Measurements from ENCODE around the gene HDGFL2. TPM values are rescaled to one million over a fixed set of nuclear protein-coding genes. Genes with fewer than 3 reads are reported as not detected.

Gene HDGFL2
- total and polyA plus RNA-seq, 12 donors: 20.5 to 40.9 (median 28.0) TPM

DNA sequence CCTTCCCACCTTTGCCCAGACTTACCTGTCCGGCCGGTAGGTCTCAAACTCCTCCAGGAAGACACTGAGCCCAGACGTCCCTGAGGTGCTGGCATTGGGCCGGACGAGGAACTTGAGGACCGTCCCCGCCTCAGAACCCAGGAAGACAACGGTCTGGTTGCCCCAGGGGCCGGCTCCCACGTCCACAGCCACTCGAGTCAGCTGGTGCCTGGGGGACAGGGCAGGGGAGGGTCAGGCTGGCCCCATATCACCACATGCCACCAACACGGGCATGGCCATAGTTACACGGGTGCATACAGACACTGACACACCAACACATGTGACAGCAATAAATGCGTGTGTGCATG, 76.1 kb downstream of the HDGFL2 start:
- 74 to 83% methylated on average over 14 of the region's 14 CpGs for WGBS, 2 donors
- no peak overlapping the region for H3K27ac ChIP-seq
- intact Hi-C loops (cut with DNase I): no loop called here
- H3K27me3 ChIP-seq: no peaks in the 10 kb centered on the region
- H3K9me3 ChIP-seq: no peaks in the 10 kb centered on the region
- ATAC-seq (no peak), DNase-seq (no peak)
- peaks cover 0 to 9% (median 0%) of the 10 kb centered on the region in 9 donors for H3K4me1 ChIP-seq
- H3K36me3 ChIP-seq: peaks cover 0 to 72% (median 0%) of the 10 kb centered on the region in 9 donors
- no peak overlapping the region for H3K4me3 ChIP-seq
- TF ChIP-seq, protein P1, sequence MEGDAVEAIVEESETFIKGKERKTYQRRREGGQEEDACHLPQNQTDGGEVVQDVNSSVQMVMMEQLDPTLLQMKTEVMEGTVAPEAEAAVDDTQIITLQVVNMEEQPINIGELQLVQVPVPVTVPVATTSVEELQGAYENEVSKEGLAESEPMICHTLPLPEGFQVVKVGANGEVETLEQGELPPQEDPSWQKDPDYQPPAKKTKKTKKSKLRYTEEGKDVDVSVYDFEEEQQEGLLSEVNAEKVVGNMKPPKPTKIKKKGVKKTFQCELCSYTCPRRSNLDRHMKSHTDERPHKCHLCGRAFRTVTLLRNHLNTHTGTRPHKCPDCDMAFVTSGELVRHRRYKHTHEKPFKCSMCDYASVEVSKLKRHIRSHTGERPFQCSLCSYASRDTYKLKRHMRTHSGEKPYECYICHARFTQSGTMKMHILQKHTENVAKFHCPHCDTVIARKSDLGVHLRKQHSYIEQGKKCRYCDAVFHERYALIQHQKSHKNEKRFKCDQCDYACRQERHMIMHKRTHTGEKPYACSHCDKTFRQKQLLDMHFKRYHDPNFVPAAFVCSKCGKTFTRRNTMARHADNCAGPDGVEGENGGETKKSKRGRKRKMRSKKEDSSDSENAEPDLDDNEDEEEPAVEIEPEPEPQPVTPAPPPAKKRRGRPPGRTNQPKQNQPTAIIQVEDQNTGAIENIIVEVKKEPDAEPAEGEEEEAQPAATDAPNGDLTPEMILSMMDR (IDR thresholded peaks at IDR 0.05): no peak

DNA sequence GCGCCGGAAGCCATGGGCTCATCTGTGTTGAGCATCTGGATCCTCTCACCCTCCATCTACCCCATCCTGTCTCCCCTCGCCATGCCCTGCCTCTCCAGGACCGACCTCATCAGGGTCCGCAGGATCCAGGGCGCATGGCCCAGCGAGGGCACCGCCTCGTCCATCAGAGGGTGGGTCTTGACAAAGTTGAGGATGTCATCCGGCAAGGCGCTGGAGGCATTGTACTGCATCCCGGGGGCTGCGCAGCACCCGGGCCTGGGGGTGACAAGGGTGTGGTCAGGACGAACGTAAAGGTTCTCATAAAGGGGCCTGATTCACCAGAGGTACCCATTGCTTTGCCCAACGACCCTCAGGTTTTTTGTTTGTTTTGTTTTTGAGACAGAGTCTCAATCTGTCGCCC, 77.9 kb downstream of the HDGFL2 start:
- Histone ChIP-seq H3K9me3 (no peaks in the 10 kb centered on the region), H3K4me1 (peaks cover 0 to 9% (median 0%) of the 10 kb centered on the region in 9 donors), H3K36me3 (peaks cover 0 to 85% (median 0%) of the 10 kb centered on the region in 9 donors), H3K4me3 (no peak overlapping the region), H3K27me3 (no peaks in the 10 kb centered on the region), H3K27ac (no peak overlapping the region)
- intact Hi-C loops (cut with DNase I): loop anchor here in 1 of 10 donors (5.0 kb wide), 1 partner anchor 602 kb away; no protein-coding TSS in a partner anchor
- WGBS, 2 donors: 91 to 96% methylated on average over 18 of the region's 18 CpGs
- no peak for DNase-seq
- ATAC-seq: no peak
- TF ChIP-seq, protein P1 (IDR thresholded peaks at IDR 0.05): no peak

DNA sequence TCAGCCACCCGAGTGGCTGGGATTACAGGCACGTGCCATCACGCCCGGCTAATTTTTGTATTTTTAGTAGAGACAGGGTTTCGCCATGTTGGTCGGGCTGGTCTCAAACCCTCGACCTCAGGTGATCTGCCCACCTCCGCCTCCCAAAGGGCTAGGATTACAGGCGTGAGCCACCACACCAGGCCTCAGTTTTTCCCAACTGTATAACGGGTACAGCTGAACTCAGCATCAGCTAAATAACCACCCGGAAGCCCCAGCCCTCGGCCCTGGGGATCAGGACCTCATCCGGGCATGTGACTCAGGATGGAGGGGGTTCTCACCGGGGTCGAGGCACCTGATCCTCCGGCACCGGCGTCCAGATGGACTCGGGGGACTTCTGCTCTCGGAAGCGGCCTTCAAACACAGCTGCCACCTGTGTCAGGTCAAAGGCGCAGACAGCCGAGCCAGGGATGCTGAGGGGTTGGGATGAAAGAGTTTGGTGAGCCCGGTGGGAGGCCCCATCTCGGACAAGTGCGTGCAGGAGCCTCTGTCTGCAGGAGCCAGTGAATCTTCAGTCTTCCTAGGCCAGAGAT, 78.5 kb downstream of the HDGFL2 start:
- H3K36me3 ChIP-seq: peaks cover 0 to 86% (median 0%) of the 10 kb centered on the region in 9 donors
- intact Hi-C loops (cut with DNase I): loop anchor here in 1 of 10 donors (5.0 kb wide), 1 partner anchor 602 kb away; no protein-coding TSS in a partner anchor
- no peak overlapping the region for H3K4me3 ChIP-seq
- peaks cover 0 to 9% (median 0%) of the 10 kb centered on the region in 9 donors for H3K4me1 ChIP-seq
- H3K27ac ChIP-seq: no peak overlapping the region
- ATAC-seq (no peak), DNase-seq (no peak)
- no peaks in the 10 kb centered on the region for H3K9me3 ChIP-seq
- 86 to 91% methylated on average over 26 of the region's 26 CpGs for WGBS, 2 donors
- H3K27me3 ChIP-seq: no peaks in the 10 kb centered on the region
- TF ChIP-seq, protein P1 (IDR thresholded peaks at IDR 0.05): no peak

Small RNA genes within 50 kb of the gene (microRNA-seq; reads per million reads assigned to microRNA genes)
- gene MIR4746: 0 to 1.0 reads per million in 2 donors

Other genes starting within 250 kb of the HDGFL2 start
- 1 to 10 TPM in 2 of 10 donors, under 1 TPM in 4, not detected in 4; 0.49 to 2.2 (median 0.81) TPM for gene EBI3, start 242.8 kb upstream of the HDGFL2 start, total RNA-seq
- gene EBI3, start 242.8 kb upstream of the HDGFL2 start, polyA plus RNA-seq: 1 to 10 TPM in 1 of 2 donors, under 1 TPM in 1; 0.73 to 2.4 TPM
- 10 to 100 TPM in 6 of 10 donors, 1 to 10 TPM in 4; 7.9 to 11.9 (median 10.4) TPM for gene YJU2, start 225.2 kb upstream of the HDGFL2 start, total RNA-seq
- 10 to 100 TPM; 29.2 to 32.8 TPM for gene YJU2, start 225.2 kb upstream of the HDGFL2 start, polyA plus RNA-seq
- gene SHD, start 193.0 kb upstream of the HDGFL2 start, total RNA-seq: under 1 TPM in 3 of 10 donors, not detected in 7; 0.17 to 0.37 (median 0.30) TPM
- under 1 TPM in 1 of 2 donors, not detected in 1; 0.03 TPM for gene SHD, start 193.0 kb upstream of the HDGFL2 start, polyA plus RNA-seq
- gene TMIGD2, start 169.9 kb upstream of the HDGFL2 start, total RNA-seq: under 1 TPM in 1 of 10 donors, not detected in 9; 0.35 TPM
- gene TMIGD2, start 169.9 kb upstream of the HDGFL2 start, polyA plus RNA-seq: under 1 TPM in 1 of 2 donors, not detected in 1; 0.07 TPM
- under 1 TPM in 1 of 10 donors, not detected in 9; 0.25 TPM for gene FSD1, start 167.7 kb upstream of the HDGFL2 start, total RNA-seq
- under 1 TPM in 1 of 2 donors, not detected in 1; 0.10 TPM for gene FSD1, start 167.7 kb upstream of the HDGFL2 start, polyA plus RNA-seq
- gene STAP2, start 133.5 kb upstream of the HDGFL2 start, total RNA-seq: 1 to 10 TPM in 9 of 10 donors, under 1 TPM in 1; 0.56 to 9.1 (median 2.6) TPM
- gene STAP2, start 133.5 kb upstream of the HDGFL2 start, polyA plus RNA-seq: 1 to 10 TPM; 2.1 to 2.2 TPM
- gene MPND, start 128.7 kb upstream of the HDGFL2 start, total RNA-seq: 10 to 100 TPM; 18.7 to 26.6 (median 20.9) TPM
- gene MPND, start 128.7 kb upstream of the HDGFL2 start, polyA plus RNA-seq: 10 to 100 TPM; 15.2 to 25.2 TPM
- 10 to 100 TPM; 13.1 to 33.4 (median 17.6) TPM for gene SH3GL1, start 71.8 kb upstream of the HDGFL2 start, total RNA-seq
- 10 to 100 TPM; 20.1 to 41.8 TPM for gene SH3GL1, start 71.8 kb upstream of the HDGFL2 start, polyA plus RNA-seq
- gene CHAF1A, start 69.7 kb upstream of the HDGFL2 start, total RNA-seq: 1 to 10 TPM; 4.5 to 8.7 (median 6.6) TPM
- 1 to 10 TPM; 4.2 to 4.4 TPM for gene CHAF1A, start 69.7 kb upstream of the HDGFL2 start, polyA plus RNA-seq
- 100 to 1,000 TPM in 9 of 10 donors, 10 to 100 TPM in 1; 90.6 to 123 (median 104) TPM for gene UBXN6, start 14.5 kb upstream of the HDGFL2 start, total RNA-seq
- 100 to 1,000 TPM; 127 to 131 TPM for gene UBXN6, start 14.5 kb upstream of the HDGFL2 start, polyA plus RNA-seq
- 100 to 1,000 TPM; 143 to 416 (median 198) TPM for gene PLIN4, start 46.2 kb downstream of the HDGFL2 start, total RNA-seq
- 100 to 1,000 TPM in 1 of 2 donors, 10 to 100 TPM in 1; 42.0 to 225 TPM for gene PLIN4, start 46.2 kb downstream of the HDGFL2 start, polyA plus RNA-seq
- gene PLIN5, start 62.9 kb downstream of the HDGFL2 start, total RNA-seq: 100 to 1,000 TPM in 1 of 10 donors, 10 to 100 TPM in 9; 33.6 to 144 (median 45.7) TPM
- gene PLIN5, start 62.9 kb downstream of the HDGFL2 start, polyA plus RNA-seq: 100 to 1,000 TPM in 1 of 2 donors, 10 to 100 TPM in 1; 25.7 to 149 TPM
- 1 to 10 TPM in 1 of 10 donors, under 1 TPM in 9; 0.06 to 1.3 (median 0.31) TPM for gene LRG1, start 67.7 kb downstream of the HDGFL2 start, total RNA-seq
- gene LRG1, start 67.7 kb downstream of the HDGFL2 start, polyA plus RNA-seq: under 1 TPM; 0.15 to 0.29 TPM
- 10 to 100 TPM in 4 of 10 donors, 1 to 10 TPM in 6; 3.4 to 27.9 (median 9.0) TPM for gene SEMA6B, start 87.4 kb downstream of the HDGFL2 start, total RNA-seq
- gene SEMA6B, start 87.4 kb downstream of the HDGFL2 start, polyA plus RNA-seq: 10 to 100 TPM in 1 of 2 donors, 1 to 10 TPM in 1; 9.1 to 12.8 TPM
- 10 to 100 TPM in 1 of 10 donors, 1 to 10 TPM in 9; 2.5 to 13.4 (median 6.1) TPM for gene TNFAIP8L1, start 167.2 kb downstream of the HDGFL2 start, total RNA-seq
- gene TNFAIP8L1, start 167.2 kb downstream of the HDGFL2 start, polyA plus RNA-seq: 1 to 10 TPM; 5.0 to 8.9 TPM
- gene MYDGF, start 198.0 kb downstream of the HDGFL2 start, total RNA-seq: 10 to 100 TPM; 14.2 to 48.5 (median 21.1) TPM
- 100 to 1,000 TPM in 1 of 2 donors, 10 to 100 TPM in 1; 28.2 to 211 TPM for gene MYDGF, start 198.0 kb downstream of the HDGFL2 start, polyA plus RNA-seq

Measured in heart right ventricle (tissue), 16 donors.